ENCODE measurements around the gene CDC42BPB.

DNA sequence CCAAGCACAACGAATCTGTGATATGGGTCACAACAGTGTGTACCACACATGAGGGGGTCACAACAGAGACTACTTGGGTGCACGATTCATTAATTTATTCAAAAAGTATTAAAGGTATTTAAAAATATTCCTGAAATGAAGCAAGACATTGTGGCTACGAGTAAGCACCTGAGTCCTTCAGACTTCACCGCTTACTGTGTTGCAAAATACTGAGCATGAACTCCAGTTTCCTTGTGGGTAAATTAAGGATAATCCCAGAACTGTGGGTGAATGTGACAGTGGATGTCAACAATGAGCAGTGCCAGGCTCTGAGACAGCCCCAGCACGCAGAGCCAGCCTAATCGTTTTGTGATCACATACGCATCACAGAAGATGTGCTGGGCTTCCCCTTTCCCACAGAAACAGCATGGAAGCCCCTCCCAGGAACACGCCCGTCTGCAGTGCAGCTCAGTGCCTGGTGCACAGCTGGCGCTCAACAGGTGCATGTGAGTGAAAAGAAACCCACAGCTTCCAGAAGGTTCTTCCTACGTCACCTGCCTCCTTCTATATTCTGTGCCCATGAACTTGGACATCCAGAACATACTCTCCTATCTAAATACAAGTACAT is 29.1 kb downstream of the CDC42BPB start:
- TF ChIP-seq, protein P1, sequence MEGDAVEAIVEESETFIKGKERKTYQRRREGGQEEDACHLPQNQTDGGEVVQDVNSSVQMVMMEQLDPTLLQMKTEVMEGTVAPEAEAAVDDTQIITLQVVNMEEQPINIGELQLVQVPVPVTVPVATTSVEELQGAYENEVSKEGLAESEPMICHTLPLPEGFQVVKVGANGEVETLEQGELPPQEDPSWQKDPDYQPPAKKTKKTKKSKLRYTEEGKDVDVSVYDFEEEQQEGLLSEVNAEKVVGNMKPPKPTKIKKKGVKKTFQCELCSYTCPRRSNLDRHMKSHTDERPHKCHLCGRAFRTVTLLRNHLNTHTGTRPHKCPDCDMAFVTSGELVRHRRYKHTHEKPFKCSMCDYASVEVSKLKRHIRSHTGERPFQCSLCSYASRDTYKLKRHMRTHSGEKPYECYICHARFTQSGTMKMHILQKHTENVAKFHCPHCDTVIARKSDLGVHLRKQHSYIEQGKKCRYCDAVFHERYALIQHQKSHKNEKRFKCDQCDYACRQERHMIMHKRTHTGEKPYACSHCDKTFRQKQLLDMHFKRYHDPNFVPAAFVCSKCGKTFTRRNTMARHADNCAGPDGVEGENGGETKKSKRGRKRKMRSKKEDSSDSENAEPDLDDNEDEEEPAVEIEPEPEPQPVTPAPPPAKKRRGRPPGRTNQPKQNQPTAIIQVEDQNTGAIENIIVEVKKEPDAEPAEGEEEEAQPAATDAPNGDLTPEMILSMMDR (IDR thresholded peaks at IDR 0.05 in 4 of 5, conservative IDR thresholded peaks at IDR 0.05 in 1 of 5), result no peak
- TF ChIP-seq POLR2A (IDR thresholded peaks at IDR 0.05), result no peak

Measured in gastrocnemius medialis (tissue), 4 donors.